ENCODE data around the gene MAGI2. TPM values are rescaled to one million over a fixed set of nuclear protein-coding genes. Genes with fewer than 3 reads are reported as not detected.

Gene MAGI2
- total RNA-seq, 1 experiment from 2014 or later, result 0.22 TPM

- POLR2A ChIA-PET, result no interaction called here
- Histone ChIP-seq H3K79me2 (ENCODE audit: insufficient read depth, low read length) (no peaks in the 10 kb centered on the region), H3K27me3 (ENCODE audit: insufficient read depth, low read length) (no peaks in the 10 kb centered on the region), H3K4me2 (ENCODE audit: low read length) (no peak overlapping the region), H3K27ac (ENCODE audit: low read depth, low read length) (no peak overlapping the region), H4K20me1 (ENCODE audit: insufficient read depth) (no peaks in the 10 kb centered on the region), H3K4me1 (ENCODE audit: control insufficient read depth in 1 of 2, insufficient read depth in 2 of 2, low read length in 2 of 2) (no peaks in the 10 kb centered on the region), H3K9me3 (ENCODE audit: control insufficient read depth in 1 of 2, insufficient read depth in 1 of 2, low read depth in 1 of 2, low read length in 2 of 2) (no peaks in the 10 kb centered on the region), H2AFZ (ENCODE audit: low read depth, low read length, poor library complexity, severe bottlenecking) (no peak overlapping the region), H3K9ac (ENCODE audit: low read length) (no peak overlapping the region), H3K36me3 (ENCODE audit: control insufficient read depth in 1 of 2, insufficient read depth in 2 of 2, low read length in 2 of 2) (no peaks in the 10 kb centered on the region), H3K9me2 (ENCODE audit: insufficient read depth) (no peaks in the 10 kb centered on the region), H3K4me3 (replicated peaks in 1 of 2; ENCODE audit: low read depth in 1 of 2, low read length in 2 of 2) (no peak overlapping the region)
- ATAC-seq, result no peak
- RAD21 ChIA-PET (ENCODE audit: low non-redundant PET in 1 of 2, low total read pairs in 2 of 2, uncharacterized antibody in 2 of 2, unreplicated experiment in 2 of 2), result interaction anchor here in 1 of 2 experiments (0.9 kb wide), 1 partner anchor 445 kb away, joined by 3 read pairs; no protein-coding TSS in a partner anchor
- no TSS peak for BruUV-seq (replicated peaks)
- TF ChIP-seq ELF1 (IDR thresholded peaks at IDR 0.05; ENCODE audit: borderline replicate concordance, low read depth), result no peak
- no peak for TF ChIP-seq SIN3A (IDR thresholded peaks at IDR 0.05; ENCODE audit: low read depth)
- TF ChIP-seq RAD21 (IDR thresholded peaks at IDR 0.05; ENCODE audit: low read depth), result no peak
- TF ChIP-seq FOSL1 (IDR thresholded peaks at IDR 0.05; ENCODE audit: low read depth), result no peak
- TF ChIP-seq CEBPB (IDR thresholded peaks at IDR 0.05; ENCODE audit: low read depth), result no peak
- TF ChIP-seq ZBTB33 (IDR thresholded peaks at IDR 0.05; ENCODE audit: extremely low read depth, insufficient replicate concordance, low read length), result no peak
- no peak for TF ChIP-seq ATF3 (IDR thresholded peaks at IDR 0.05)
- no peak for TF ChIP-seq EZH2 (IDR thresholded peaks at IDR 0.05)
- no peak for DNase-seq (ENCODE audit: low read depth, low spot score)
- CTCF ChIA-PET, result interaction anchor here (2.1 to 2.4 kb wide), 4 partner anchors 11 to 751 kb away, joined by 16 to 45 read pairs (median 27); no protein-coding TSS in a partner anchor
- intact Hi-C loops (cut with micrococcal nuclease), result loop anchor here (5.0 to 10.0 kb wide), 2 partner anchors 751 to 1158 kb away; no protein-coding TSS in a partner anchor
Observed at GRCh38 chr7:79296553-79297320, 156.7 kb downstream of the MAGI2 start.
